GM18858 (cell line): Measurements from ENCODE around the gene BCR.

ENCODE experiments used
- ATAC-seq: cut with Tn5 transposase; IDR thresholded peaks from one replicate; pipeline ENCODE4 v1.9.1; 2021; ENCODE audit not compliant: unreplicated experiment

BCR gene

DNA sequence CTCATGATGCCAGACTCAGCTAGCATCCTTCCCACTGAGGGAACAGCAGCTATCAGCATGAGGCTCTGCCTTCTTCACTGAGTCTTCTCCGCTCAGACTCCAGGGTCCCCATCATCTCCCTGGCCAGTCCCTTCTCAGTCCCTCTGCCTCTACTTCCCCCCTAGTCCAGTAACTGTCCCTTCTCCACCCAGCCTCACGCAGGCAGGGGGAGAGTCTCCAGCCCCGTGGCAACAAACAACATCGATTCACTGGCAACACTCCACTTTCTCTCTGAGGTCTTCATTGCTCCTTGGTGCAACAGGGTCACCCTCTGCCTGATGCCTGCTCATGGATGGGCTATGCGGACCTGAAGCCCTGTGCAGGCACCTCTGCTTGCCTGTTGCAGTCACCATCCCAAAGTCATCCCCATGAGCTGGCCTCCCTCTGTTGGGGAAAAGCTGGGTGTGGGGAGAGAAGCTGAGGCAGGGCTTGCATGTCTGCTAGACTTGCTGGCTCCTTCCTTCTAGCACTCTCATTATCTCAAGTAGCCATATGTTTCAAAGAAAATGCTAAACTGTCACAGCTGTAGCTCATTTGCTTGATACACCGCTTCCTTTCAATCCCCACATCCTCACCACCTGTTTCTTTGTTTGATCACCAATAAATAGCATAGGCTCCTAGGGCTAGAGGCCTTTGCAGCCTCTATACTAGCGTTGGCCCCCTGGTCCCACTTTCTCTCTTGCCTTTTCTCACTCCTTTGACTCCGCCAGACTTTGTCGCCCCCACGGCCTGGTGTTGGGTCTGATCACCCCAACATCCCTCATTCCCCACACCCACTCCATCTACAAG lies 4.3 kb upstream of the BCR start:
- ATAC-seq = no peak

DNA sequence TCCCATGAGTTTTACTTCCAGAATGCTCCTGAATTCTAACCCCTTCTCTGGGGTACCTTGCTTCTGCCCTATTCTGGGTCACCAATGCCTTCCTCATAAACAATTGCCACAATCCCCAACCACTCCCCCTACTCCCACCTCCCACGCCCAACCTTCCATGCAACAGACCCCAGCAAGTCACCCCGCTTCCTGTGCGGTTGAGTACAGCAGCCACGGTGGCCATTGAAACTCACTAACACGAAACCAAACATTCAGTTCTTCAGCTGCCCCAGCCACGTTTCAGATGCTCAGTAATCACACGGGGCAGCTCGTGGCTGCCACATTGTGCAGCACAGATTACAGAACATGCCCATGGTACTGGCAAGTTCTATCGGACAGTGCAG lies 3.7 kb upstream of the BCR start:
- ATAC-seq = no peak

DNA sequence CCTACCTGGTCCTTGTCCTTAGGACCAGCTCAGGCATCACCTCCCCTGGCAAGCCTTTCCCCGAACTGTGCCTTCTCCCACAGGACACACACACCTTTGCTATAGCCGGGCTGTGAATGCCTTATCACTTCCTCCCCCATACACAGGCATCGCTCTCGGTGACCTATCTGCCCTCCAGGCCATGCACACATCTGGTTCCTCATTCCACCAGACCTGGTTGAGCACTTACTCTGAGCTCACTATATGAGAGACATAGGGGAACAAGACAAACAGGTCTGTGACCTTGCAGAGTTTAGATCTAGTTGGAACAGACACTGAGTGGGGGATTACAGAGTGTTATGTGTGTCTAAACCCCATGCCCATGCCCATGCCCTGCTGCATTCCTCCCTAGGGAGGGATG lies 3.1 kb upstream of the BCR start:
- ATAC-seq = no peak

DNA sequence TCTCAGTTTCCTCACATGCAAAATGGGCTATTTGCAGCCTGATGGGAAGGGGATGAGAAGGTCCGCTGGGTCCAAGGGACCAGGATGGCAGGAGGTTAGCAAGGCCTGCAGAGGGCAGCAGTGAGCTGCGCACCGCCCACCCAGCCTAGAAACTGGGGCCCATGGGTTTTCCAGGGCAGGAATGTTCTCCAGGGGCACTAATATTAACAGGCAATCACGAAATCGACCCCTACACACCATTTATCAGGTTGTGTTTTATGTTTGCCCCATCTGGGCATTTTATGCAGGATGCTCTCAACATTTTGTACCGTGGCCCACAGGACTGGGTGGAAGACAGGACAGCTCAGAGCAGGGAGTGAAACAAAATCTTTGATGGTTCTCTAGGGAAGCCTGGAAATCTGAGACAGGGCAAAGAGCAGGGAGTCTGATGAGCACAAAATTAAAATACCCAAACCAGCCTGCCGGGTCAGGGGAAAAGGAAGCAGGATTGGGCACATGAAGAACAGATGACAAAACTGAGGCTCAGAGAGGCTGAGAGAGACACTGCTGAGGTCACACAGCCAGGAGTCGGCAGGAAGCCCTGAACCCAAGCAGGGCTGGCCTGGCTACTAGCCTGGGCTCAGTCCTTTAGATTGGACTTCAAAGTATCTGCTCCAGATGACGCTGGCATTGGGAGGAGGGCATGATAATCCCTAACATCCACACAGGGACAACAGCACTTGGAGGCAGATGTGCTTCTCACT lies 1.6 kb upstream of the BCR start:
- no peak for ATAC-seq

DNA sequence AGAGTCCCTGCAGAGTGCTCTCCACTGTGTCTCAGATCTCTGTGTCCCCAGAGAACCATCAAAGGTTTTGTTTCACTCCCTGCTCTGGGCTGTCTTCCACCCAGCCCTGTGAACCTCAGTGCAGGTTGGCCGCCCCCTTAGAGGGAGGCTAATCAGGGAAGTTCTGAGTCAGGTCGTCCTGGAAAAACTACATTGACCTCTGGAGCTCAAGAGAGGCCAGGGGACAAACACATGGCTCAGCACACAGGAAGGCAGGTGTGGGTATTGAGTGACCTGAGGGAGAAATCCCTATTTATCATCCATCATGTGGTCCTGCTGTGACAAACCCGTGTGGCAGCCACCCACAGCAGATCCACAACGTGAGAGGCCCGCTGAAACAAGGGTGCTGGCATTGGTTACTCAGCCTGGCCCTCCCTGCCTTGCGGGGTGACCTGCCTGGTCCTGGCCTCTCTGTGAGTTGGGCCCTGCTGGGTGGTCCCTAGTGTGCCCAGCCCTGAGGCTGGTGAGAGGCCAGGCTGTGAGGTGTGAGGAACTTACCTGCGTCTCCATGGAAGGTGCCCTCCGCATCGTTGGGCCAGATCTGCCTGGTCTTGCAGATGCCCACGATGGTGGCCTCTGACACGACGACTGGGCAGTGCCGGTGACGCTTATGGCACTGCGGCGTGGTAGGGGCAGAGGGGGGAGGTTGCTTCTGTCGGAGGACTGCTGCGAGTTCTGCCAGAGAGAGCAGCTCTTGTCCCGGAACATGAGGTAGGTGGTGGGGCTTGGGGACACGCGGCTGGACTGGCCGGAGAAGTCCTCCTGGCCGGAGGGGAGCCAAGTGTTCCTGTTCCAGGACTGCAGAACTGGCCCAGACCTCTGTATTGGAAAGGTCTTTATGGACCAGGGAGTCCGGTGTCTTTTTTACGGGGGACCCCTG lies 669 bp upstream of the BCR start:
- no peak for ATAC-seq

DNA sequence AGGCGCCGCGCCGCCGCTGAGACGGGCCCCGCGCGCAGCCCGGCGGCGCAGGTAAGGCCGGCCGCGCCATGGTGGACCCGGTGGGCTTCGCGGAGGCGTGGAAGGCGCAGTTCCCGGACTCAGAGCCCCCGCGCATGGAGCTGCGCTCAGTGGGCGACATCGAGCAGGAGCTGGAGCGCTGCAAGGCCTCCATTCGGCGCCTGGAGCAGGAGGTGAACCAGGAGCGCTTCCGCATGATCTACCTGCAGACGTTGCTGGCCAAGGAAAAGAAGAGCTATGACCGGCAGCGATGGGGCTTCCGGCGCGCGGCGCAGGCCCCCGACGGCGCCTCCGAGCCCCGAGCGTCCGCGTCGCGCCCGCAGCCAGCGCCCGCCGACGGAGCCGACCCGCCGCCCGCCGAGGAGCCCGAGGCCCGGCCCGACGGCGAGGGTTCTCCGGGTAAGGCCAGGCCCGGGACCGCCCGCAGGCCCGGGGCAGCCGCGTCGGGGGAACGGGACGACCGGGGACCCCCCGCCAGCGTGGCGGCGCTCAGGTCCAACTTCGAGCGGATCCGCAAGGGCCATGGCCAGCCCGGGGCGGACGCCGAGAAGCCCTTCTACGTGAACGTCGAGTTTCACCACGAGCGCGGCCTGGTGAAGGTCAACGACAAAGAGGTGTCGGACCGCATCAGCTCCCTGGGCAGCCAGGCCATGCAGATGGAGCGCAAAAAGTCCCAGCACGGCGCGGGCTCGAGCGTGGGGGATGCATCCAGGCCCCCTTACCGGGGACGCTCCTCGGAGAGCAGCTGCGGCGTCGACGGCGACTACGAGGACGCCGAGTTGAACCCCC lies 798 bp downstream of the BCR start:
- ATAC-seq = no peak

DNA sequence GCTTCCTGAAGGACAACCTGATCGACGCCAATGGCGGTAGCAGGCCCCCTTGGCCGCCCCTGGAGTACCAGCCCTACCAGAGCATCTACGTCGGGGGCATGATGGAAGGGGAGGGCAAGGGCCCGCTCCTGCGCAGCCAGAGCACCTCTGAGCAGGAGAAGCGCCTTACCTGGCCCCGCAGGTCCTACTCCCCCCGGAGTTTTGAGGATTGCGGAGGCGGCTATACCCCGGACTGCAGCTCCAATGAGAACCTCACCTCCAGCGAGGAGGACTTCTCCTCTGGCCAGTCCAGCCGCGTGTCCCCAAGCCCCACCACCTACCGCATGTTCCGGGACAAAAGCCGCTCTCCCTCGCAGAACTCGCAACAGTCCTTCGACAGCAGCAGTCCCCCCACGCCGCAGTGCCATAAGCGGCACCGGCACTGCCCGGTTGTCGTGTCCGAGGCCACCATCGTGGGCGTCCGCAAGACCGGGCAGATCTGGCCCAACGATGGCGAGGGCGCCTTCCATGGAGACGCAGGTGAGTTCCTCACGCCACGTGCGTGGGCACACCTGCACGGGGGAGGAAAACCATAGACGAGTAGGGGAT lies 1.5 kb downstream of the BCR start:
- no peak for ATAC-seq

DNA sequence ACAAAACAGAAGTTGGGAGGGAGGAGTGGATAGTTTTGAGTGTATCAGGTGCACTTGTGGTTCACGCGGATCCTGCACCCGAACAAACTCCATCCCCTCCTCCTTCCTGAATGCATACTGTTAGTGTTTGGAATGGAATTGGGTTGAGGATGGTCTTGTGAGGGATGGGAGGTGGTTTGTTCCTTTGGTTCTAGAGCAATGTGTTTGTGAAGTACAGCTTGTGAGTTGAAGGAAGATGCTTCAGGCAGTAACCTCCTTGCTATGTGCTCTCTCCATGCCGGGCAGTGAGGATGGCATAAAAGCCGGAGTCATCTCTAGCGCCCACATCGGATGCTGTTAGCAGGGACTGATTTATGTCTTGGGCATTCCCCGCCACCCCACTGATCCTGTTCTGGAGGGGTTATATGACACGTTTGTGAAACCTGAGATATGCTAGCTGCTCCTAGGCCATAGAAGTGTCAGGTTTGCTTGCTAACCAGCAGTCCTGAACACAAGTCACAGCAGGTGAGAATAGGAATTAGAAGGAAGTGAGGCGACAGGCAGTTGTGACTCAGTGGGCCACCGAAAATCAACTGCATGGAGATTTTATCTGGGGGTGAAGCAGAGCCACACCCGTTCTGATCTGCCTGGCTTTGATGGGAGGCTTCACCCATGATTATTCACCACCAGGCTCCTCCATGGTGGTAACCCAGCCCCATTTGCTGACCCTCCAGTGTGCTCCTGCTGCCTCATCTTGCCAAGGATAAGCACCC lies 2.2 kb downstream of the BCR start:
- no peak for ATAC-seq

DNA sequence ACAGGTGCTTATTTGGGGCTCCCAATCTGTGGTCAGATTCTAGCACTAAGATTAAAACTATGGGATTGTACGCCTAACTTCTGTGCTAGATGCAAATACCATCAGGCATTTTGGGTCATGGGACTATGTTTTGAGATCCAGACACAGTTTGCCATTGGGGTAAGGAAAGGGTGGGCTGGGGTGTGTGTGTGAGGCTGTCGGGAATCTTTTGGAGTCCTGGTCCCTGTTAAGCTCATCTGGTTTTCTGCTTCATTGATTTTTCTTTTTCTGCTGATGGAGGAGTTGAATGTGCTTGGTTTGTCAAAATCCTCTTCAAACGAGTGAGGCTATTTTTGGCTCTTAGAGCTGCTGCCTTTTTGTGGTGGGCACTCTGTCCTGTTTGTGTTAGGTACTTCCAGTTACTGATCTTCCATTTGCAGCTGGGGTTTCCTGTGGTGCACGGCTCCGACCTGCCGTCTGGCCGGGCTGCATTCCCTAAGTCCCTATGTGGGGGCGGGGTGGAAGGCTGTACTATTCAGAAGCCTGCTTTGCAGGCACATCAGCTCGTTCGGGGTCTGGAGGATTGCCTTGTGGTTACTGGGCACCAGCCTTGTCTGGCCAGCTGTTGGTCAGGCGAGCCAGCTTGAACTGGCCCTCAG lies 2.9 kb downstream of the BCR start:
- no peak for ATAC-seq

DNA sequence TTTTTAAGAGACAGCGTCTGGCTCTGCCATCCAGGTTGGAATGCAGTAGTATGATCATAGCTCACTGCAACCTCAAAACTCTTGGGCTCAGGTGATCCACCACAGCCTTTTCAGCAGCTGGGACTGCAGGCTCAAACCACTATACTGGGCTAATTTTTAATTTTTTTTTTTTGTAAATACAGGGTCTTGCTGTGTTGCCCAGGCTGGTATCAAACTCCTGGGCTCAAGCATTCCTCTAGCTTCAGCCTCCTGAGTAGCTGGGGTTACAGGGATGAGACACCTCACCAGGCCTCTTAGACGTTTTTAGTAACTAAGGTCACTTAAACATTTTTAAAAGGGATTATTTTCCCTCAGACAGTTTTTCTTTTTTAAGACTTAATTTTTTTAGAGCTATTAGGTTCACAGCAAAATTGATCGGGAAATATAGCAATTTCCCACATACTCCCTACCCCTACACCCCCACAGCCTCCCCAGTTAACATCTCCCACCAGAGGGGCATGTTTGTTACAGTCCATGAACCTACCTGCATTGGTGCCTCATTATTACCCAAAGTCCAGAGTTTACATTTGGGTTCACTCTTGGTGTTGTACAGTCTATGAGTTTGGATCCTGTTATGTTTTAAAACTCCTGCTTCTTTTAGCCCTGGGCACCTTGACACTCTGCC lies 3.9 kb downstream of the BCR start:
- no peak for ATAC-seq

DNA sequence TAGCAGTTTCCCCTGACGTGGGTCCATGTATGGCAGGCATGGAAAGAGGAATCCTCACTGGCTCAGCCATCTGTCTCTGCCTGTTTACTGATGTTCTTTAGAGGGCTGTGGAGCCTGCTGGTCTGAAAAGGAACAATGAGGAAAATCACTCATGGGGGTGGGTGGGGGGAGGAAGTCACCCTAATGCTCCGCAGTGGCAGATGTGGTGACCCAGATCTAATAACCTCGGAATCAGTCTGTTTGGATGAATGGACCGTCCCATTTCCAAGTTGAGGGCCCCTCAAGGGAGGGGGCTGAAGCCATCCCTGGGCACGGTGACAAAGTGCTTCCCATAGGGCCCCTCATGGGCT lies 4.4 kb downstream of the BCR start:
- no peak for ATAC-seq

DNA sequence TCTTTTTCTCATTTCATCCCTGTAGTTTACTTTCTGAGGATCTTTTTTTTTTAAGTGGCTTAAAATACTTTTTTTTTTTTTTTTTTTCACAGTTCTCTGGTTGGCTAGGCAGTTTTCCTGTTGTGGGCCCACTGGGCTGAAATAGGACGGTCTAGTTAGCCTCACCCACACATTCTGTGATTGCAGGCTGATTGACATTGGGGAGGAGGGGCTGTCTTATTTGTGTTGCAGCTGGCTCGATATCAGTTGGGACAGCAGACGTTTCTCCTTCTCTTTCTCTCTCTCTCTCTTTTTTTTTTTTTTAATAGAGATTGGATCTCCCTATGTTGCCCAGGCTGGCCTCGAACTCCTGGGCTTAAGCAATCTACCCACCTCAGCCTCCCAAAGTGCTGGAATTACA lies 6.9 kb downstream of the BCR start:
- ATAC-seq = no peak

DNA sequence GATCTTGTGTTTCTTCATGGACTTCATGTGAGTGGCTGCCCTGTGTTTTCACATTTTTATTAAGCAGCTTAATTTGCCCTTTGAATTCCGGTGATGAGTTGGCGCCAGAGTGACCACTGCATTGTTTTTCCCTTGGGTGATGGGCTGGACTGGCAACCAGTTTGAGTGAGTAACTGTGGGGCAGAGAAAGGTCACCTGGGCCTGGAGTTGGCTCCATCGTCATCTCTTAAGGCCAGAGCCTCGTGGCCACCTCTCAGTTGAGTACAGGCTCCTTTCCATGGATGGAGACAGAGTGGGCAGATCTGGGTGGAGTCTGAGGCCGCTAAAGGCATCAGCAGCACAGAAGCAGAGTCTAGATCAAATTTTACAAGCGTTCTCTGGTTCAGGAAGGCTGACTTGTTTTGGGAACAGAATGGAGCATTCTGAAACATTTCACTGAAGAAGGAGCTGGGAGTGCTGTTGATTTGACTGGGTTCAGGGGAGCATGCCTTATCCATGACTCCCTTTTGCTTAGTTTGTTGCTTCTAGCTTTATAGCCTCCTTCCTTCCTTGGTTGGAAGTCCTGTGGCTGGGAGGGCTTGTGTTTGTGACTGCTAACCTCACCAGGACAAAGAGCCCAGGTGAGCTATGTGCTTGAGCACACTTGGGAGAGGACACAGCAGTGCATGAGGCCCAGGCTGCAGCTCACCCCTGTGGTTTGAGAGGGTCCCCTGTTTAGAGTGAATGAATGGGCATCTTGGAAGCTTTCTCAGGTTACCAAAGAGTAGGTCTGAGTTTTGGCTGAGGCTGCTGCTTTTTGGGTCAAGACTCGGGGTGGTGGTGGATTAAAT lies 7.8 kb downstream of the BCR start:
- ATAC-seq = no peak

DNA sequence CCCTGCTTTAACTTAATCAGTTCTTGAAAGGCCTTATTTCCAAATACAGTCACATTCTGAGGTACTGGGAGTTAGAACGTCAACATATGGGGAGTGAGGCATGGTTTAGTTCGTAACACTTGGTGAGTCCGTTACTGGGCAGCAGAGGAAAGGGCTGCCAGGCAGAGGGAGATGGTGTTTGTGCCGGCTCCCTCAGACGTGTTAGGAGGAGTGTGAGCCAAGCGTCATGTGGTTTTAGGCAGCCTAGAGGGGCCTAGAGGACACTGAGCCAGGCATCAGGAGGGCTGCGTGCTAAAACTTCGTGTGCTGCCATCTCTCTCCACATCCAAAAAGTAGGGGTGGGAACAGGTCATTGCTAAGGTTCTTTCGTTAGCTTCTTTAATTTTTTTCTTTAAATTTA lies 10.2 kb downstream of the BCR start:
- ATAC-seq = no peak

DNA sequence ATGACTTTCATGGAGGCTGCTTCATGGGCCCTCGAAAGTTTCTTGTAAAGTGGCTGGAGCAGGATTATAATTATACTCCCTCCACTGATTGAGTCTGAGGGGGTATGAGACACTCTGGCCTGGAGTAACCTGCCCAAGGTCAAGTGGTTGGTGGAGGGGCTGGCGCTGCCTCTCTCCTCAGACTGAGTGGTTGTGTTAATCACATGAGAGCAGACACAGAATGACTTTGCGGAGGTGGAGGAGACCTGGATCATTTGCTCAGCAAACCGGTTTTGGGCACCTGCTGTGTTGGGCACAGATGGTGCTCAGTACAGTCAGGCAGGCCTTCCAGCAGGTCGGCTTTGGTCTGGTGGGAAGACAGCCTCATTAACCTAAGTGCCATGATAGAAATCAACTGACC lies 11.8 kb downstream of the BCR start:
- ATAC-seq = no peak

DNA sequence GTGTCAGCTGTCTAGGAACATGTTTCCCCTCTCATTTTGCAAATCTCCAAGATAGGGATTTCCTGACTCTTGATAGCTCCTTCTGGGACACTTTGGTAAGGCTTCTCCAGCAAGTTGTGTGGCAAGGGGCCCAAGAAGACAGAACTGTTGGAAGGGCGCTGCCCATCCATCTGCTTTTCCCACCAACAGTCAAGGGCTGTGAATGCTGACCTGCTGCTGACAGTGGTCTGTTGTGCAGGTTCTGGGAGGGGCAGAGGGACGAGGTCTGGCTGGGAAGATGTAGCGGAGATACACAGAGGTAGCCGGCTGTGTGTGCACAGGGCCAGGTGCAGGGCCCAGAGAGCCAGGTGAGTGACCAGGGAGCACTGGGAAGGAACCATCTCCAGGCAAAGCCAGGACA lies 12.2 kb downstream of the BCR start:
- no peak for ATAC-seq

DNA sequence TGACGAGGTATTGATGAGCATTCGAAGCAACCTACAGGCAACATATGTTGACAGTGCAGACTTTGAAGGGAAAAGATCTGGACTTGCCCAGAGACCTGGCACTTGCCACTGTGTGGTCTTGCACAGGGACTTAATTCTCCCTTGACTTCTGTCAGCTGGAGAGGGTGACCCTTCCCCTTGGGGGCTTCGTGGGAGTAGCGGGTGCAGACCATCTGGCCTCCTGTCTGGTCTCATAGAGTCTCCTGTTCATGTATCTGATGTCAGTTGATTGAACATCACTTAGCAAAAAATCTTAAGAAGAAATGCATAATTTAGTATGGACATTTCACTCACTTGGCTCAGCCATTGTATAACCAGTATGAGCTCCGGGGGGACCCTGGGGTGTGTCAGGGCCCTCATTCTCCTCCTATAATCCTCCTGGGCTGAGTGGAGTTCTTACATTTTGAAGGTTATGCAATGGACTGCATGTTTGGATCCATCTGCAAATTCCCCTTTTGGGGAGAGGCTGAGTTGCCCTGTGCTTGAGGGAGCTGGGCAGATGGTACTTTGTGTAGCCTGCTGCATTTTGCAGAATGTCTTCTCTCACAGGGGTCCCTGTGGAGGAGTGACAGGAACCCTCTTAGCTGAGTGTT lies 13.0 kb downstream of the BCR start:
- no peak for ATAC-seq
